ENCODE results near the gene KDM4D.

GRCh38 chr11:95042239-95042638 is 68.7 kb downstream of the KDM4D start:
- TF ChIP-seq EZH2 (IDR thresholded peaks at IDR 0.05; ENCODE audit: low read length, unreplicated experiment) = no peak
- TF ChIP-seq, protein P1, sequence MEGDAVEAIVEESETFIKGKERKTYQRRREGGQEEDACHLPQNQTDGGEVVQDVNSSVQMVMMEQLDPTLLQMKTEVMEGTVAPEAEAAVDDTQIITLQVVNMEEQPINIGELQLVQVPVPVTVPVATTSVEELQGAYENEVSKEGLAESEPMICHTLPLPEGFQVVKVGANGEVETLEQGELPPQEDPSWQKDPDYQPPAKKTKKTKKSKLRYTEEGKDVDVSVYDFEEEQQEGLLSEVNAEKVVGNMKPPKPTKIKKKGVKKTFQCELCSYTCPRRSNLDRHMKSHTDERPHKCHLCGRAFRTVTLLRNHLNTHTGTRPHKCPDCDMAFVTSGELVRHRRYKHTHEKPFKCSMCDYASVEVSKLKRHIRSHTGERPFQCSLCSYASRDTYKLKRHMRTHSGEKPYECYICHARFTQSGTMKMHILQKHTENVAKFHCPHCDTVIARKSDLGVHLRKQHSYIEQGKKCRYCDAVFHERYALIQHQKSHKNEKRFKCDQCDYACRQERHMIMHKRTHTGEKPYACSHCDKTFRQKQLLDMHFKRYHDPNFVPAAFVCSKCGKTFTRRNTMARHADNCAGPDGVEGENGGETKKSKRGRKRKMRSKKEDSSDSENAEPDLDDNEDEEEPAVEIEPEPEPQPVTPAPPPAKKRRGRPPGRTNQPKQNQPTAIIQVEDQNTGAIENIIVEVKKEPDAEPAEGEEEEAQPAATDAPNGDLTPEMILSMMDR (conservative IDR thresholded peaks at IDR 0.05; ENCODE audit: low read depth, low read length) = no peak

All from PC-3 (cell line).